T-cell (primary cell): ENCODE results near the gene FCAMR. TPM values are rescaled to one million over a fixed set of nuclear protein-coding genes. Genes with fewer than 3 reads are reported as not detected.

ENCODE experiments used
- ATAC-seq, 4 experiments: fragments of 200-7000 bp in 3 of 4; fragments of 150-1000 bp in 1 of 4; cut with Tn5 transposase; replicated peaks in 1 of 4; 1 replicate in 3 of 4; 2 replicates in 1 of 4; pipeline ENCODE4 v1.10.0; 2021; ENCODE audit warnings: moderate library complexity in 3 of 4, mild to moderate bottlenecking in 2 of 4, moderate number of reproducible peaks in 1 of 4
- CTCF ChIA-PET, 2 donors: fragments of 300-600 bp; sonication (Branson Sonifier 250); formaldehyde crosslinking; loops; one replicate each; lab custom pipeline; 2022; ENCODE audit warnings: antibody characterized with exemption in 2 of 2; lab: Charles Lee
- POLR2A ChIA-PET, 2 donors: fragments of 300-600 bp; sonication (Branson Sonifier 250); formaldehyde crosslinking; loops; one replicate each; lab custom pipeline; 2022; ENCODE audit warnings: antibody characterized with exemption in 2 of 2; lab: Charles Lee
- DNase-seq, 35 experiments: peaks; one replicate each; pipeline versions ENCODE4 v3.0.0 to v3.0.0-alpha.2; 2013 to 2023
- H3K27ac ChIP-seq: one replicate; pipeline ENCODE4 v1.5.1; 2013; ENCODE audit warnings: low read length
- H3K27me3 ChIP-seq, 2 experiments: replicated peaks in 1 of 2; 1 replicate in 1 of 2; 2 replicates in 1 of 2; pipeline versions ENCODE4 v1.6.1 to v1.7.0; 2013; ENCODE audit warnings: low read length in 1 of 2, mixed read lengths in 1 of 2; ENCODE audit not compliant: control insufficient read depth in 2 of 2, insufficient read depth in 2 of 2; ENCODE audit errors: extremely low read depth in 1 of 2
- H3K36me3 ChIP-seq, 2 donors: 1 replicate in 1 of 2; 2 replicates in 1 of 2; pipeline versions ENCODE4 v1.6.1 to v1.7.0; 2013; ENCODE audit warnings: low read length in 1 of 2; ENCODE audit not compliant: control insufficient read depth in 2 of 2, insufficient read depth in 1 of 2; ENCODE audit errors: extremely low read depth in 1 of 2
- H3K4me1 ChIP-seq, 2 experiments: 1 replicate in 1 of 2; 2 replicates in 1 of 2; pipeline versions ENCODE4 v1.6.1 to v1.7.0; 2013; ENCODE audit warnings: low read length in 2 of 2, mixed read lengths in 1 of 2; ENCODE audit not compliant: insufficient read depth in 2 of 2, control insufficient read depth in 1 of 2; ENCODE audit errors: extremely low read depth in 1 of 2
- H3K4me3 ChIP-seq, 2 donors: 1 replicate in 1 of 2; 2 replicates in 1 of 2; pipeline versions ENCODE4 v1.5.1 to v1.7.0; 2013; ENCODE audit warnings: mild to moderate bottlenecking in 2 of 2, low read length in 1 of 2, moderate library complexity in 1 of 2; ENCODE audit not compliant: control insufficient read depth in 1 of 2; ENCODE audit errors: extremely low read depth in 1 of 2
- H3K9me3 ChIP-seq: 2 replicates; pipeline ENCODE4 v1.7.0; 2013
- H3K27ac Mint-ChIP-seq, 2 donors: one replicate each; pipeline ENCODE4 v1.8.0; 2020 to 2021; ENCODE audit warnings: mild to moderate bottlenecking in 2 of 2, mixed read lengths in 2 of 2
- H3K27me3 Mint-ChIP-seq, 2 donors: one replicate each; pipeline ENCODE4 v1.8.0; 2021 to 2022; ENCODE audit warnings: mixed read lengths in 2 of 2
- H3K36me3 Mint-ChIP-seq: one replicate; pipeline ENCODE4 v1.8.0; 2021; ENCODE audit warnings: mixed read lengths
- H3K4me1 Mint-ChIP-seq, 3 donors: one replicate each; pipeline ENCODE4 v1.8.0; 2020 to 2022; ENCODE audit warnings: mixed read lengths in 3 of 3, mild to moderate bottlenecking in 1 of 3
- H3K4me3 Mint-ChIP-seq, 3 donors: one replicate each; pipeline ENCODE4 v1.8.0; 2020 to 2022; ENCODE audit warnings: mild to moderate bottlenecking in 3 of 3, mixed read lengths in 3 of 3, moderate library complexity in 3 of 3
- H3K9me3 Mint-ChIP-seq, 3 donors: one replicate each; pipeline ENCODE4 v1.8.0; 2020 to 2022; ENCODE audit warnings: mixed read lengths in 3 of 3
- WGBS: methylation state at CpG from one replicate; pipeline ENCODE4 v1.1.5; 2013; ENCODE audit warnings: missing lambda C conversion rate; ENCODE audit not compliant: insufficient coverage; 5-methylcytosine and 5-hydroxymethylcytosine counted together
- total RNA-seq, 35 experiments: library from RNA in 6 of 35; stranded (reverse) in 6 of 35; fragments of 120-200 nt in 1 of 35; gene quantifications; one replicate each; pipeline versions ENCODE4 v1.2.1 to v1.2.4 and lab custom pipeline; 2013 to 2026

The FCAMR gene
- total RNA-seq, 5 donors from 2014 or later (not counting 1 experiment from before 2014, with no cell fraction given) = not detected

DNA sequence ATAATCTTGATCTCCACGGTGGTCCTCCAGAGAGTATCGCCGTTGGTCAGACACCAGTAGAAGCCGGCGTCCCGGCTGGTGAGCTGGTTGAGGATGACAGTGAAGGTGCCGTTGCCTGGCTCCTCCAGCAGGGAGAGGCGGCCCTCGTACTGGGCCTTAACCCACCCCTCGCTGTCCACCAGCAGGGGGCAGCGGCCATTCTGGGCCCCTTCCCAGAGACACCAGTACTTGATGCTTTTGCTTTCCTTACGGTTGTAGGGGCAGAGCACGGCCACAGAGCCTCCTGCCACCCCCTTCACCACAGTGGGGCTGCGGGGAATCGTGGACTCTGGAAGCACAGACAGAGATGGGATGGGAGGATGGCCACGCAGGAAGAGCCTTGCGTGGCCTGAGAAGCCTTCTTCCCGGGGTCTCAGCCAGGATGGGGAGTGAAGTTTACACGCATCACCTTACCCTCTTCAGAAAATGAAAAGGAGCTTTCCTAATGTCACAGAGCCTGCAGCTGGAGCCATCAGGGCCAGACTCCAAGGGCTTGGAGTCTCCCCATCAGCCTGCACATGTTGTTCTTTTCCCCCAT, 34.7 kb downstream of the FCAMR start:
- ATAC-seq (peak in 2 of 4 experiments; percentile 50 to 72), DNase-seq (peak in 17 of 35 experiments; percentile 20 to 59 (median 38))
- POLR2A ChIA-PET = no interaction called here
- Histone ChIP-seq H3K36me3 (no peaks in the 10 kb centered on the region), H3K4me1 (peaks cover 2 to 27% of the 10 kb centered on the region in 2 experiments), H3K9me3 (no peaks in the 10 kb centered on the region), H3K27me3 (no peaks in the 10 kb centered on the region), H3K27ac (no peak overlapping the region), H3K4me3 (no peak overlapping the region)
- H3K9me3 Mint-ChIP-seq = no peaks in the 10 kb centered on the region
- CTCF ChIA-PET = interaction anchor here (0.6 to 2.5 kb wide), 16 partner anchors 8 to 390 kb away, joined by 3 to 10 read pairs (median 3); partner anchors contain the start of genes FCMR (in 2 of the 2) and PFKFB2 (in 1 of the 2)
- no peaks in the 10 kb centered on the region for H3K27me3 Mint-ChIP-seq
- H3K4me1 Mint-ChIP-seq = peaks cover 26 to 31% (median 29%) of the 10 kb centered on the region in 3 donors
- H3K4me3 Mint-ChIP-seq = no peak overlapping the region
- 100% methylated on average over 3 of the region's 19 CpGs for WGBS
- no peak overlapping the region for H3K27ac Mint-ChIP-seq
- H3K36me3 Mint-ChIP-seq = no peaks in the 10 kb centered on the region

DNA sequence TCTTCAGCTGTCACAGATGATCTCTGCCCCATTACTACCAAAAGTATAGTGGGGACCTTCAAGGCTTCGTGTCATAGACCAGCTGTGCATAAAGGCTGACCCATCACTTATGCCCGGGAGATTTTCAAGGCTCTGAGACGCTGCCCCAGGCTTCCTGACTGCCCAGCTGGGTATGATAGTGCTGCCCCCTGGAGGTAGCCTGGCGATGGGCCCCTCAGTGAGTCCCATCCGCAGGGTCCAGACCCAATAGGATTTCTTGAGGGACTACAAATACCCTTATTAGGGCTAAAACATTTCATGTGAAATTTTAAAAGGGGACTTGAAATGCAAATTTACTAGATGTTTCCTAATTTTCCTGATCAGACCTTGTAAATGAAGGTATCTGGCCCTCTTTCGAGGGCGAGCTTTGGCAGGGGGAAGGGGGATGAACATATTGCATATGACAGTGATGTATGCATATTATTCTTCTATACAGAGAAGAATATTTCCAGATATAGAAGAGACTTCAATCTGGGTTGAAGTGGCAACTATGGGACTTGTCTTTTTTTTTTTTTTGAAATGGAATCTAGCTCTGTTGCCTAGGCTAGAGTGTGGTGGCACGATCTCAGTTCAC, 36.8 kb downstream of the FCAMR start:
- Mint-ChIP-seq H3K4me3 (no peak overlapping the region), H3K36me3 (no peaks in the 10 kb centered on the region), H3K4me1 (peaks cover 41 to 45% (median 43%) of the 10 kb centered on the region in 3 donors), H3K27me3 (no peaks in the 10 kb centered on the region), H3K27ac (peak overlapping the region; percentile 32 to 68), H3K9me3 (no peaks in the 10 kb centered on the region)
- Histone ChIP-seq H3K27ac (no peak overlapping the region), H3K4me1 (peaks cover 8 to 37% of the 10 kb centered on the region in 2 experiments), H3K27me3 (no peaks in the 10 kb centered on the region), H3K36me3 (no peaks in the 10 kb centered on the region), H3K9me3 (no peaks in the 10 kb centered on the region), H3K4me3 (no peak overlapping the region)
- 100% methylated on average over 1 of the region's 8 CpGs for WGBS
- ChIA-PET POLR2A (interaction anchor here in 1 of 2 donors (0.5 kb wide), 1 partner anchor 467 kb away, joined by 4 read pairs; no protein-coding TSS in a partner anchor), CTCF (interaction anchor here (0.6 to 4.8 kb wide), 26 partner anchors 8 to 304 kb away, joined by 3 to 27 read pairs (median 4); partner anchors contain the start of genes FCMR (in 2 of the 2) and IL20 (in 1 of the 2))
- DNase-seq = peak in 34 of 35 experiments; percentile 31 to 84 (median 66)
- peak; percentile 68 to 81 (median 71) for ATAC-seq

DNA sequence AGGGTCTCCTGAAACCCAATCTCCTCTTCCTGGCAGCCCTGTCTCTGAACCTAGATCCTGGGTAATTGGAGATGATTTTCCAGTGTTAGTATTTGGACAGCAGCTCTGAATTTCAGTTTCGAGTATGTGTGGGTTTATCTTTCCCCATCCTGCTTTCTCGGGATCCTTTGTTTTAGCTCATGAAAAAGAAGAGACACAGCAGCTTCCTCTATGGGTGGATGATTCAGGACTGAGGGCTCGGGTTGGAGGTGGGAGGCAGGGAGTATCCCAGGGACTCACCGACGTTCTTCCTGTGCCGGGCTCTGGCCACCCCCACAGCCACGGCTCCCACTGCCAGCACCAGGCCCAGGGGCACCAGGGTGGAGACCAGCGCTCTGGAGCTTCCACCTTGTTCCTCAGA, 38.1 kb downstream of the FCAMR start:
- Histone ChIP-seq H3K27ac (no peak overlapping the region), H3K4me3 (no peak overlapping the region), H3K27me3 (no peaks in the 10 kb centered on the region), H3K9me3 (no peaks in the 10 kb centered on the region), H3K4me1 (peaks cover 8 to 45% of the 10 kb centered on the region in 2 experiments), H3K36me3 (no peaks in the 10 kb centered on the region)
- Mint-ChIP-seq H3K27ac (peak overlapping the region in 1 of 2 donors; percentile 93), H3K36me3 (no peaks in the 10 kb centered on the region), H3K27me3 (no peaks in the 10 kb centered on the region), H3K9me3 (no peaks in the 10 kb centered on the region), H3K4me3 (no peak overlapping the region), H3K4me1 (peaks cover 54 to 56% (median 54%) of the 10 kb centered on the region in 3 donors)
- CTCF ChIA-PET = interaction anchor here (0.6 to 4.8 kb wide), 16 partner anchors 10 to 233 kb away, joined by 3 to 27 read pairs (median 4); partner anchors contain the start of gene FCMR (in 2 of the 2)
- DNase-seq (no peak), ATAC-seq (no peak)
- POLR2A ChIA-PET = no interaction called here
- WGBS = 91% methylated on average over 4 of the region's 8 CpGs

DNA sequence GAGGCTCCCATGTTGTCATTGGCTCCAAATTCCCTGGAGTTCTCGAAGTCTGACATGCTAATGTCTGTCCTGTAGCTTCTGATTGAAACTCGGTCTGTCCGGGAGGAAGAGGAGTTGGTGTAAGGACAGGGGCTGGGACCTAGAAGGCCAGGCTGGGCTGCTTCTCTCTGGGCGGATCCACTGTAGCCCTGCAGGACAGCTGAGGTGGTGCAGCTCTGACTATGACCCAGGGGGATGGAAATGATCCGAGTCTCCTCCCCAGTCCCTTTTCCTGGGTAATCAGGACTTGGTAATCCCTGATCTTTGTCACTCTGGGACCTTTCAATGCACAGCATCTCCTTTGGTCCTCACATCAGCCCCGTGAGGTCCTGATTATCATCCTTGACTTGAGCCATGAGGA, 38.6 kb downstream of the FCAMR start:
- Histone ChIP-seq H3K4me1 (peaks cover 8 to 46% of the 10 kb centered on the region in 2 experiments), H3K27ac (no peak overlapping the region), H3K4me3 (no peak overlapping the region), H3K36me3 (no peaks in the 10 kb centered on the region), H3K27me3 (no peaks in the 10 kb centered on the region), H3K9me3 (no peaks in the 10 kb centered on the region)
- Mint-ChIP-seq H3K4me1 (peaks cover 54 to 57% (median 56%) of the 10 kb centered on the region in 3 donors), H3K36me3 (no peaks in the 10 kb centered on the region), H3K4me3 (peak overlapping the region in 1 of 3 donors; percentile 65), H3K27me3 (no peaks in the 10 kb centered on the region), H3K27ac (peak overlapping the region; percentile 81 to 93), H3K9me3 (no peaks in the 10 kb centered on the region)
- 89% methylated on average over 5 of the region's 6 CpGs for WGBS
- ATAC-seq = no peak
- no peak for DNase-seq
- ChIA-PET POLR2A (no interaction called here), CTCF (interaction anchor here (0.6 to 4.8 kb wide), 16 partner anchors 10 to 232 kb away, joined by 3 to 27 read pairs (median 4); partner anchors contain the start of gene FCMR (in 2 of the 2))

DNA sequence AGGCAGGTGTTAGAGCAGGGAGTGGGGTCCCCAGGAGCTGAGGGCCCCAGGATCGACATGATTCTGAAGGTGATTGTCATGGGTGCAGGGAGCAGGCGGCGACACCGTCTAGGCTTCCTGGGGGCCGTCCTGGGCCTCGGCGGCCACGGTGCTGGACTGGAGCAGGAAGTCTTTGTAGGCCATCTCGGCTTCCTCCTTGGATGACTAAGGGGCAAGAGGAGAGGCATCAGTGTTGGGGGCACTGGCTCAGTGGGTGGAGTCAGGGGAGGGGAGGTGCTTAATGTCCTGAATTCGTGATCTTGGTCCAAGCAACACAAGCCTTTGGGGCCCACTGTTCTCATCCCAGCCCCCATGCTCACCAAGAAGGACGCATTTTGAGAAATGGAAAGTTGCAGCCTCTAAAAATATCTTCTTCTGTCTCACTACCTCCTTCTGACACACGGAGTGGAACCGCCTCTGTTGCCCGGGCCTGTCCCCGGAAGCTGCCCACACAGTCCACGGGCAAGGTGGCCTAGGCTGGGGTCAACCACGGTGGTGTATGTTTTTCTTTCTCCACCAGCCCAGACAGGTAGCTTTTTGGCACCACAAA, 40.0 kb downstream of the FCAMR start:
- peak in 4 of 35 experiments; percentile 22 to 38 (median 26) for DNase-seq
- no peak overlapping the region for H3K4me3 ChIP-seq

More for the DNA sequence above, 40.0 kb downstream of the FCAMR start:
- H3K27me3 ChIP-seq = no peaks in the 10 kb centered on the region
- no peaks in the 10 kb centered on the region for H3K36me3 Mint-ChIP-seq
- peak overlapping the region; percentile 81 to 93 for H3K27ac Mint-ChIP-seq
- H3K4me3 Mint-ChIP-seq = peak overlapping the region; percentile 9 to 65 (median 24)
- H3K27ac ChIP-seq = peak overlapping the region; percentile 65
- no peaks in the 10 kb centered on the region for H3K9me3 Mint-ChIP-seq
- POLR2A ChIA-PET = interaction anchor here in 1 of 2 donors (0.6 kb wide), 1 partner anchor 11 kb away, joined by 3 read pairs; no protein-coding TSS in a partner anchor
- no peaks in the 10 kb centered on the region for H3K36me3 ChIP-seq
- H3K4me1 Mint-ChIP-seq = peaks cover 54 to 62% (median 61%) of the 10 kb centered on the region in 3 donors
- no peaks in the 10 kb centered on the region for H3K27me3 Mint-ChIP-seq
- peak; percentile 17 to 50 (median 28) for ATAC-seq
- H3K4me1 ChIP-seq = peaks cover 8 to 52% of the 10 kb centered on the region in 2 experiments
- 13% methylated on average over 4 of the region's 17 CpGs for WGBS
- no peaks in the 10 kb centered on the region for H3K9me3 ChIP-seq
- CTCF ChIA-PET = interaction anchor here (0.6 to 4.8 kb wide), 6 partner anchors 8 to 300 kb away, joined by 3 to 27 read pairs (median 8); partner anchors contain the start of gene FCMR (in 1 of the 2)
